Measurements from ENCODE around the gene GJC2. TPM values are rescaled to one million over a fixed set of nuclear protein-coding genes. Genes with fewer than 3 reads are reported as not detected.
A peak's percentile ranks its signal among the peaks of the same experiment; 100 is the strongest.
"Not testable (repeated sequence)": the region's sequence is repeated elsewhere in the genome, so short reads cannot be mapped to it uniquely, and the experiment has no call there.

Gene GJC2
- polyA plus RNA-seq (ENCODE audit: insufficient read length in 3 of 3) = 1 to 10 TPM in 2 of 3 donors, under 1 TPM in 1; 0.59 to 1.1 (median 1.0) TPM
- long read RNA-seq, donor 1 = 0 reads
- long read RNA-seq, donor 2 = 0 reads
- long read RNA-seq, donor 3, partial matches to known transcripts = 0 of 2 reads
- long read RNA-seq, donor 3, other reads (novel, unspliced or antisense) = 0 of 2 reads
- long read RNA-seq, donor 4 = 0 reads
- long read RNA-seq, donor 5, partial matches to known transcripts = 0 of 1 reads
- long read RNA-seq, donor 5, other reads (novel, unspliced or antisense) = 0 of 1 reads
- long read RNA-seq, donor 6 = 0 reads
- long read RNA-seq, donor 7 = 0 reads
- long read RNA-seq, donor 8 = 0 reads
- long read RNA-seq, donor 9, partial matches to known transcripts = 0 of 1 reads
- long read RNA-seq, donor 9, other reads (novel, unspliced or antisense) = 0 of 1 reads
- long read RNA-seq, donor 10 = 0 reads
- long read RNA-seq, donor 11 = 0 reads
- long read RNA-seq, donor 12 = 0 reads
- long read RNA-seq, donor 13, partial matches to known transcripts = 0 of 2 reads
- long read RNA-seq, donor 13, other reads (novel, unspliced or antisense) = 0 of 2 reads
- long read RNA-seq, donor 14 = 0 reads
- long read RNA-seq, donor 15, partial matches to known transcripts = 0 of 3 reads
- long read RNA-seq, donor 15, other reads (novel, unspliced or antisense) = 0 of 3 reads
- long read RNA-seq, donor 16 = 0 reads

DNA sequence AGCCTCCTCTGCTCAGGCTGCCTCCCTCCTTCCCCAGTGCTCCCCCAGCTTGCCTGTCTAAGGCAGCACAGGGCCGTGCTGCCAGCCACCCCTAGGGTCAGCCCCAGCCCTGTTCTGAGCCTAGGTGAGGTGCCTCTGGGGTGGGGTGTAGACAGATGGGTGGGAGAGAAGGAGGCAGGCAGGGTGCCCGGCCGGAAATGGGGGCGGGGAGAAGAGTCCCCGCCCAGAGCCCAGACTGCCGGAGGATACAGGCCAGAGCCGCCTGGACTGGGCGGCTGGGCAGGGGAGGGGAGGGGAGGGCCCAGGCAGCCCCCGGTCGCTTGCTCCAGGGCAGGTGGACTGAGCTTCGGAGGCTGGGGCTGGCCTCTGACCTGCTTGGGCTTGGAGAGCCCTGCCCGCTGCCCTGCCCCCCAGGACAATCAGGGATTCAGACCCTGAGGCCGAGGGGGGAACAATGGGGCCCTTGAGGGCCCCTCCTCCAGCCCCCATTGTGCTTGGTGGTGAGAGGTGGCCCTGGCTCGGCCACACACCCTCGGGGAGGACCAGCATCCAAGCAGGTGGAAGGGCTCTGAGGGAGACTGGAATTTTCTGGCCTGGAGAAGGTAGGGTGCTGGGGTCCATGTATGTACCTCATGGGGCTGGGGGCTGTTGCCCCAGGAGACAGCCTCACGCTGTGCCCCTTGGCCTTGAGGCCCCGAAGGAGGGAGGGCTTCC lies at the start of gene GJC2:
Gene GJC2, plus strand, starts transcription at position 525 of the 714 bp plus-strand sequence. CDS start 7,829 bp downstream, outside the sequence.
- DNase-seq = no peak

DNA sequence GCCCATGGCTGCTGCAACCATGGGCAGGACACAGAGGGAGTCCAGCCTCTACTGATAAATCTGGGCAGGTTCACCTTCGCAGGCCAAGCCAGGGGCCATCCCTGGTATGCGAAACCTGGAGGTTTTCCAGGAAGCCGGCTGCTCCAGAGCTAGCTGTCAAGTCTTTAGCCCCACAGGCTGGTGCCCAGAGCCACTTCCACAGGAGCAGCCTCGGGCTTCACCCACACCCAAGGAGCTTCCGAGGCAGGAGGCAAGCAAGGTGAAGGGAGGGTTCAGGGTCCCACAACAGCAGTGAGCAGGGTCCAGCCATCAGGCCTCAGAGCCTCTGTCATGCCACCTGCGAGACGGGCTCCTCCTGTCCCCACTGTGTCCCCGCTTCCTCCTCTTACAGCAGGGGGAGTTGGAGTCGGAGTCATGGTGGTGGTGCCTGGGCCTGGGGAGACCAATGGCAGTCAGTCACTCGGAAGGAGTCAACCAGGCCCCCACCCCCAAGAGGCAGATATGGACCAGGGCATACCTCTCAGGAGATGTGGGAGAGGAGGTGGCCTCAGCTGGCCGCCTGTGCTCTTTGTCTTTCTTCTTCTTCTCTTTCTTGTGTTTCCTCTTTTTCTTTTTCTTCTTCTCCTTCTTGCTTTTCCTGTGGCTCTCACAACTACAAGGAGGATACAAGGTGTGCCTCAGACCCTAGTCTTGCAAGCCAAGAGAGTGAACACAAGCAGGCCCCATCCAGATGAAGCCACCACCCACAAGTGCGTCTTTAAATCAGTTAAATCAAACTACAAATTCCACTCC lies 48.7 kb upstream of the GJC2 start:
- DNase-seq = no peak

DNA sequence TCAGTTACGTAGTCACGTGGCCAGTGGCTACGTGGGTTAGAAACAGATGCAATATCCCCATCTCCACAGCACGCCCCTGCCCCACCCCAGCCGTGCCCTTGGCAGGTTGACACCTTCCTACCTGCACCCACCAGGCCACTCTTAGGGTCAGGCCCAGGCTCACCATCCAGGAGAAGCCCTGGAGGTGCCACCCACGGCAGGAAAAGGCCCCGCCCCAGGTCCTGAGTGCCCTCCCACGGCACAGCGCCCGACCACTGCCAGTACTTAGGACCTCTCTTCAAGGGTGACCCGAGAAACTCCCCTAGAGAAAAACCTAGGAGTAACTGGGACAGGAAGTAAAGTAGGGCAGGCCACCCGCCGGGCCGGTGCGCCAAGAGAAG lies 48.1 kb upstream of the GJC2 start:
- DNase-seq = no peak

DNA sequence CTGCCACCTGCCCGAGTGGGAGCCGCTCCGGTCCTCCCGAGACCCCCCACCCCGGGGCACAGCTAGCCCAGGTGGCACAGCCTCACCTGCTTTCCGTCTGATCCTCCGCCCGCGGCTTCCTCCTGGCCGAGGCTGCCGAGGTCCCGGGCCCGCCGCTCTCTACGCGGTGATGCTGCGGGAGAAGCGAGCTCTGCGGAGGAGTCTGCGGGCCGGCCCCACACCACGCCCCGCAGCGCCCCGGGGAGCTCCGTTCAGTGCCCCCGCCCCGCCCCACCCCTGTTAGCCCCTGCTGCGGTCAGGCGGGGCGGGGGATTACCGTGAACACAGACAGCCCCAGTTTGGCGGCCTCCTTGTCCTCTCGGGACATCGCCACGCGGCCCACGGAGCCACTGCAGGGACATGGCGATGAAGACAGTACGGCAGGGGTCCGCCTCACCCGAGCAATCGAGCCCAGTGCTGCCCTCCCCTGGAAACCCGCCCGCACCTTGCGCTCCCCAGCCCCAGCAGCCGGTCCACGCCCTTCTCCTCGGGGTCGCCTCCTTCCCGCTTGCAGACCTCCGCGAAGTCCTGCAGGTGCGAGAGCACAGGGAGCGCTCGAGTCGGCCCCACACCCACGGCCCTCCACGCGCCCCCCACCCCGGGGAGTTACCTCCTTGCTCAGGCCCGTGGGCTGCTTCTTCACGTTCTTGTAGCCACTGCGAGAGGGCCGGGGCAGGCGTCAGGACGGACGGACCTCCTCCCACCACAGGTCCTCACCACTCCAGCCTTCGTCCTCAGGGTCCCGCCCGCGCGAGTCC lies 47.5 kb upstream of the GJC2 start:
- DNase-seq = no peak

DNA sequence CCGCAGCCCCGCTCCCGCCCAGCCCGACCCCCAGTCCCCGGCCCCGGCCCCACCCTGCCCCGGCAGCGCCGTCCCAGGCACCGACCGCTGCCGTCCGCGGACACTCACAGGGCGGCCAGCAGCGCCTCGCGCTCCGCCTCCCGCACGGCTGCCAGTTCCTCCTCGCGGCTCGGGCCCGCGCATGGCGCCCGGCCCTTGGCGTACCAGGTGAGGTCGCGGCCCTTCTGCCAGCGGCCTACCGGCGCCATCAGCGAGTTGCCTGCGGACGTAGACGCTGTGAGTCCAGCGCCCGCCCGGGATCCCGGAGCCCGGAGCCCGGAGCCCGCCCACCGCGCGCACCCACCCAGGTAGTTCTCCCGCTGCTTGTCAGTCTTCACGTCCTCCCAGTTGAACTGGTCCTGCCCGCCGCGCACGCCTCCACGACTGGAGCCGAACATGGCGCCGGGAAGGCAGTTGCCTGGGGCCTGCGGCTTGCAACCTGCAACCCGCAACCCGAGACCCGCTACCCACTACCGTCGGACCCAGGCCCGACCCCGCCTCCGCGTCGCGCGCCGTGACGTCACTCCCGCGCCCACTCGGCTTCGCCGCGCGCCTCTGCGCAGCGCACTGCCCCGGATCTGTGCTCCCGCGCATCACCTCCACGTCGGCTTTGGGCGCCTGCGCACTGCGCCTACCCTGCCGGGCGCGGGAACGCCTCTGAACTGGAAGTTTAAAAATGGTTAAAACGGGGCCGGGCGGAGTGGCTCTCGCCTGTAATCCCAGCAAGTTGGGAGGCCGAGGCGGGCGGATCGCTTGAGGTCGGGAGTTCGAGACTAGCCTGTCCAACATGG lies 46.7 kb upstream of the GJC2 start, which contains the start of gene C1orf35:
Gene C1orf35, minus strand, starts transcription at position 535 of the 830 bp plus-strand sequence. Its CDS starts 98 bp downstream, at position 437.
- peak; percentile 94 for DNase-seq

DNA sequence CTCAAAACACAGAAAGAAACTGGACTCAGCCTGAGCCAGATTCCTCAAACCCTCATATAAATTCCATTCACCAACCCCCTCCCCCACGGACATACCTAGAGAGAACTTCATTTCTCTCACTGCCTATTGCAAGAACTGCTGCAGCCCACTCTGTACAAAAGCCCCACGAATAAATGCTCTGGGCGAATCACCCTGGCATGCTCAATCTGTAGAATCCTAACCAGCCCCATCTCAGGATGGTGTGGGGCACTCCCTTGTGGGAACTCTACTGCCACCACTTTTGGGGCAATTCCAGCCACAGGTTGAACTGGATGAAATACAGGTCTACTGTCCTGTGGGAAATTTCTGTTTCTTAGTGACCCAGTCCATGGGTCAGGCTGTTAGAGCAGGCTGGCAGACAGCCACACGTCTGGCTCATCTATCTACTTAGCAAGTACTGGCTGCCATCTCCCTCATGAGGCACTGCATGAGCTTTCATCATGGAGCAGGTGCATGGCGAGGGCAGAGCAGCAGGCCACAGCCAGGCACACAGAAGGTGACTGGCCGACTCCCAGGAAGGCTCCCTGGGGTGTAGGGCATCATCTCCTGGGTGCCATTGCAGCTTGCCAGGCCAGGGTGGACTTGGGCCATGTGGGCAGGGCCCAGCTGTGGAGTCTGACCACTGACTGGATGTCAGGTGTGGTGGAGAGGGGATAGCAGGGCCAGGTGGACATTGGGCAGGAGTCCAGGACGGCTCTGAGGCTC lies 45.0 kb upstream of the GJC2 start:
- DNase-seq = no peak

DNA sequence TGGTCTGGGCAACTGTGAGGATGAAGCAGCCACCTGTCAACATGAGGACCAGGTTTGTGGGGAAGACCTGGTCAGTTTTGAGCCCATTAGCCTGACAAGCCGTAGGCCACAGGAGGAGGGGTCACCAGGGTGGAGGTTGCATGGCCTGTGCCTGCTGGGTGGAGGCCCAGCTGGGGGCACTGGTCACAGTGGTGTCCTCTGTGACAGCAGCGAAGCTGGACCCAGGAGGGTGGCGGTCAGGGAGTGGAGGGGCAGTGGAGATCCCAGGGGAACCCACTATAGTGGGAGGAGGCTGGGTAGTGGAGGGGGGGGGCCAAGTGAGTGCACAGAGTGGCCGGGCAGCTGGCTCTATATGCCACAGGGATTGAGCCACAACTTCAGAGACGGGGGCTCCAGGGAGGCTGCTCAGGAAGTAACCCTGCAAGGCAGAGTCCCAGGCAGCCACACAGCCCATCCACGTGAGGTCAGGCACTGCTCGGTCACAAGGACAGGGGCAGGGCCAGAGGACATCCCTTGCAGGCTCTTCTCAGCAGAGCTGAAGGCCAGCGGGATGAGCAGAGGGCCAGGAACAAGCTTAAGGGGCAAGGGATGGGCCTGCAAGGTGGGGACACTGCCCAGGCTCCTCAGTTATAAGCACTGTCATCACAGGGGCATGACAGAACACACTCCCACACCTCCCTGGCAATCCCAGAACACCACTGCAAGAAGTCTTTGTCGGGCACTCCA lies 44.3 kb upstream of the GJC2 start:
- no peak for DNase-seq

DNA sequence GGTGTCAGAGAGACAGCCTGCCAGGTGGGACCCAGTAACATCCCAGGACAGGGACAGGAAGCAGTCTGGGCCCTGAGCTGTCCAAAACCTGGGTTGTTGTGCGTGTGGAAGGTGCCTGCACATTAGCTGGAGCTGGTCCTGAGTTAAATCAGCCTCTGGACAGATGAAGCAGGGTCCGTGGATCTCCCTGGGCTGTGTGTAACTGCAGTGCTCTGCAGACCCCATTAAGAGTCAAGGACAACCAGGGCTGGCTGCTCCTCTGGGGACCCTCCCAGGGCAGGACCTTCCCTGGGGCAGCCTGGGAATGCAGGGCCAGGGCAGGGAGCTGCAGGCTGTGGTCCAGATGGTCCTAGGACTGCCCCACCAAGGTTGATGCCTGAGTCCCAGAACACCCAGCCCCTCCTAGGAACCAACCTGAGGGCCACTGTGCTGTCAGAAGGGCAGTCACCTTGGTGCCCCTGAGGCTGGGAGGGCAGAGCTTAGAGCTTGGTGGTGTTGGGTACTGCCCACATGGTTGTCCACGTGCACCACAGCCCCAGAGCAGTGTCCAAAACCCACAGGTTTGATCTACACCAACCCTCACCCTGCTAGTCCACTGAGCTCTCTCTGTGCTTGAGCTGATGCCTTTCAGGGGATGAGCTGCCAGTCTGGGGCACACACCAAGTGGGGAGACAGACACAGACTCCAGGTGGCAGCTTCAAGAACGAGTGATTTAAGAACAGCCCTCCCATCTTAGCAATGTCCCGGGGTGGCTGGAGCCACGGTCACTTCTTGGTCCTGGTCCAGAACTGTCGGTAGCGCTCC lies 43.5 kb upstream of the GJC2 start:
- DNase-seq = no peak

DNA sequence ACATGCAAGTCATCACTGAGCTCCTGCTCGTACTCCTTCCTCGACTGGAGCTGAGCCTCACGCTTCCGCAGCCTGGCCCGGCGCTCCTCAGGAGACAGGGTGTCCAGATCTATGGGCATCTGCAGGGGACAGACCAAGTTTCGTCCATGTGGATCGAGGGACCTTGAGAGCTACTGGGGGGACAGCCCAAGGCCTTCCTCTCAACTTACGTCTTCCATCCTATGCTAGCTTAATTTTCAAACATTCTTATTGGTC lies 43.0 kb upstream of the GJC2 start:
- DNase-seq = no peak

DNA sequence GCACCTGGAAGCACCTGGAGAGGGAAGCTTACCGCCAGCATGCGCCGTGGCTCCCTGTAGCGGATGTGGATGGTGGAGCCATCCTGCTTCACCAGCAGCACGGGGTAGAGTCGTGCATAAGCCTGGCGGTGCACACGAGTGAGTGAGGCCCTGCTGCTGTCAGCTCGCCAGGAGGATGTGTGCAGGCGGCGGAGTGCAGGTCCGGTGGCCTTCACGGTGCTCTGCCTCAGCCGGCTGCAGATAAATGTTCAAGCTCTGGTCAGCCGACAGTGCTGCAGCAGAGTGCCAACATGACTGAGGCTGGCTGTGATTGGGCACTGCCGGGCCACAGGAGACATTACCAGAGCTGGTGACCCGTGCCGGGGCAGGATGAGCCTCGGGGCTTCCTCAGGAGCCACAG lies 42.1 kb upstream of the GJC2 start:
- no peak for DNase-seq

DNA sequence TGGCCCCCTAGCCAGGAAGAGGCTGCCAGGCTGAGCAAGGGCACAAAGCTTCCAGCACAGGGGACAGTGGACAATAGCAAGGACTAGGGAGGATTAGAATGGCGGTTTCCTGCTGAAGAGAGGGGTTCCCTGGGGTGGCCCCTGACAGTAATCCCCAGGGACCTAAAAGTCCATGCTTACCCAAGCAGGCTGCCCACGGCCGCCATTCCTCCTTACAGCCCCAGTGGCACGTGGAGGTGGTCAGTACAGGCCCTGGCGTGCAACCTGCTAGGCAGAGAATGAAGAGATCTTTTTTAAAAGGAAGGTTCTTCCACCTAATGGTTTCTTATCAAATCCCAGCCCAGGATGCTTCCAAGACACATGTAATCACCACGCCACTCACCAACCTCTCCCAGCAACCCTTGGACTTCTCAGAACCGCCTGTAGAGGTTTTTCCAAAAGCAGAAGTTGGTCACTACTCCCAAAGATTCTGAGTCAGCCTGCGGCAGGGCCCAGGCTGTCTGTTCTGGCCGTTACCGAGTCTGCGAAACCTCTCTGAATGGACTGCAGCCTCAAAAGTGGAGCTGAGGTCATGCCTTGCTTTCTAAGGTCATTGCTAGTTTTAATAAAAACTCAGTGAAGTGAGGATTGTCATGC lies 41.6 kb upstream of the GJC2 start:
- DNase-seq = no peak

DNA sequence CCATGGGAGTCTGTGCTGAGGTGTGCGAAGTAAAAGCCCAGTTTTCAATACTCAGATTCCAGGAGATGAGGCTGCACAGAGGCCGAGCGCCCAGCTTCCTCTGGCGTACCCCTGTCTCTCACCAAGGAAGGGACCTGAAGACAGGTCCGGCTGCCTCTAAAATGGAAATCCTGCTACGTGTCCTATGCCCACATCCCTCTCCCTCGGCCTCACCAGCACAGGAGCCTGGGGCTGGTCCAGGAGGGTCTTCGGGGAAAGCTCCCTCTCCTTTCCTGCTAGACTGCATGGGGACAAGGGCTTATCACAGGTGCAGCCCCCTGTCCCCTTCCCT lies 41.0 kb upstream of the GJC2 start:
- DNase-seq = no peak

DNA sequence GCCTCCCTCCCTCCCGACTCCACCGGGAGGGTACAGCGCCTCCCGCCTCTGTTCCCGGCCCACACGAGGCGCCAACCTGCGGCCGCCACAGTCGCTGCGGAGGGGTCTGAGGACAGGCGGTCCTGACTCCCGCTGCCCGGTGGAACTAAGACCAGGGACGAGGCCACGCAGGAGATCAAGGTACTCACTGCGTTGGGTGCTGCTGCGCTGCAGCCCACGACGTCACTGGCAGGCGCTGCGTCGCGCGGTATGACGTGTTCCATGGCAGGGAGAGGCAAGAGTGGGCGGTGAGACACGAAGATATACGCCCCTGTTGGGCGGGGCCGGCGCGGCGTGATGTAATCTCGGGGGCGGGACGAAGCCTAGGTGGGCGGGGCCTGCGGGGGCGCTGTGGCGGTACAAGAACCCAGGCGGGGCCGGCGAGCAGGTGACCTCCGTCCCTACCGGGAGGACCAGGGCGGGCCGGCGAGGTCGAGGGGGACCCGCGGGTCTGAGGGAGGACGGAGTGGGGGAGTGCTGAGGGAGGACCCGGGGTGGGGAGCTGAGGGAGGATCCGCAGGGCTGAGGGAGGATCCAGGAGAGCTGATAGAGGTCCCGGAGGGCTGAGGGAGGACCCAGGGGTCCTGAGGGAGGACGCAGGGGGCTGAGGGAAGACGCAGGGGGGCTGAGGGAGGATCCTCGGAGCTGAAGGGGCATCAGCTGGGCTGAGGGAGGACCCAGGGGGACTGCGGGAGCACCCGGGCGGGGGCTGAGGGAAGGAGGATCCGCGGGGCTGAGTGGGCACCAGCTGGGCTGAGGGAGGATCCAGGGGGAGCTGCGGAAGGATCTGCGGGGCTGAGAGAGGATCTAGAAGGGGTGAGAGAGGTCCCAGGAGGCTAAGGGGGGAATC lies 40.4 kb upstream of the GJC2 start, which contains the start of gene MRPL55:
Gene MRPL55, minus strand, starts transcription at position 227 of the 889 bp plus-strand sequence. CDS start 1,039 bp downstream, outside the sequence.
- DNase-seq = peak; percentile 97

DNA sequence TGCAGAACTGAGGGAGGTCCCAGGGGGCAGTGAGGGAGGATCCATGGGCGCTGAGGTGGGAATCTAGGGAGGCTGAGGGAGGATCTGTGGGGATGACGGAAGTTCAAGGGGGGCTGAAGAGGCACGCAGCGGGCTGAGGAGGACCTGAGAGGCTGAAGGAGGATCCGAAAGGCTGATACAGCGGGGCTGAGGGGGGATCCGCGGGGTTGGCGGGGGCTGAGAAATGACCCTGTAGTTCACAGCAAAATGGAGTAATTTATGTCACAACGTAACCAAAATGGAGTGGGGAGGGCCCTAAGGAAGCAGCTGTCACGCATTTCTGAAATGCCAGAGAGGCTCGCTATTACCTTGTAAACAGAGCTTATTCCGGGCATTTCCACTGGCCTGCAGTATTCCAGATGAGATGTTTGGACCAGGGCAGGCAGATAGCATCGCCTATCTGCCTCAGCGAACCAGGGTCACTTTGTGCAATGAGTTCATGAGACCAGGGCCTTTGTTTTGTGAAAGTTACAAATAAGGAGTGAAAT lies 39.7 kb upstream of the GJC2 start:
- peak; percentile 54 for DNase-seq

DNA sequence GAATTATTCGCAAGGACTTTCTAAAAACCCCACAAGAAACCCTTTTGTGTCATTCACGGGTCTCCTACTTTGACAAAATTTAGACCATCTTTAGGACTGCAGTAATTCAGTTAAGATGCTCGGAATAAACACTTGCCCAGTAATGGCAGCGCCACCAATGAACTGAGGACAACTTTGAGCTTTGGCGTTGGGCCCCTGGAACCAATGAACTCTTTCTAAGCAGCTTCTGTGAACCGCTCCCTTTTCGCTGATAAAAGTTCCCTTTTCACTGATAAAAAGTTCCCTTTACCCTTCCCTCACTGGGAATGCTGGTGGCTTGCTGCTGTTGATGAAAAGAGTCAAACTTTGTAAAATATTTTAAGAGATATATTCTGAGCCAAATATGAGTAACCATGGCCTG lies 39.2 kb upstream of the GJC2 start:
- DNase-seq = no peak

DNA sequence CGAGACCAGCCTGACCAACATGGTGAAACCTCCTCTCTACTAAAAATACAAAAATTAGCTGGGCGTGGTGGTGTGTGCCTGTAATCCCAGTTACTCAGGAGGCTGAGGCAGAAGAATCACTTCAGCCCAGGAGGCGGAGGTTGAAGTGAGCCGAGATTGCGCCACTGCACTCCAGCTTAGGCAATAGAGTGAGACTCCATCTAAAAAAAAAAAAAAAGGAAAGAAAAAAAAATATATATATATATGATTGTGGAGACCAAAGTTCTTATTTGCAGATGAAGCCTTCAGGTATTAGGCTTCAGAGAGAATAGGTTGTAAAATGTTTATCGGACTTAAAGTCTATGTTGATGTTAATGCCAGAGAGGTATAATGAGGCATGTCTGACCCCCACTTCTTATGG lies 38.4 kb upstream of the GJC2 start:
- not testable (repeated sequence) for DNase-seq
